ENCODE measurements around the gene GRB2. TPM values are rescaled to one million over a fixed set of nuclear protein-coding genes. Genes with fewer than 3 reads are reported as not detected.
"Not testable (repeated sequence)": the region's sequence is repeated elsewhere in the genome, so short reads cannot be mapped to it uniquely, and the experiment has no call there.

The GRB2 gene
- total RNA-seq, 1 donor from 2014 or later: 181 TPM

DNA sequence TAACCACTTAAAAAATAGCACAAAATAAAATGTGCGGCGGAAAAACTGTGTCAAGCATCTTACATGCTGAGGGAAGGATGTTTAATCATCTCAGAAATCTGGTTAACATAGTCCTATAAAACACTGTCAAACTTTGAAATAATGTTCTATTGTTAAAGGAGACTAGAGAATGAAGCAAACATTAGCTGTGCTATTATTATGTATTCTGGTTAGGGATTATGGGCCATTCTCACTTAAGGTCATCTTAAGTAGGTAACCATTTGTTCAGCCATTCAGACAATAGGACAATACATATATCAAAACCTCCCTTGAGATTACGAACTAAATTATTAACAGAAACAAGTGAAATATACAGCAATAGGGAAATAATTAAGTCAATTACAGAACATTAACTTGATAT is 24.7 kb downstream of the GRB2 start:
- H3K27ac ChIP-seq: no peak overlapping the region
- no peaks in the 10 kb centered on the region for H3K9me3 ChIP-seq
- TF ChIP-seq, protein P1, sequence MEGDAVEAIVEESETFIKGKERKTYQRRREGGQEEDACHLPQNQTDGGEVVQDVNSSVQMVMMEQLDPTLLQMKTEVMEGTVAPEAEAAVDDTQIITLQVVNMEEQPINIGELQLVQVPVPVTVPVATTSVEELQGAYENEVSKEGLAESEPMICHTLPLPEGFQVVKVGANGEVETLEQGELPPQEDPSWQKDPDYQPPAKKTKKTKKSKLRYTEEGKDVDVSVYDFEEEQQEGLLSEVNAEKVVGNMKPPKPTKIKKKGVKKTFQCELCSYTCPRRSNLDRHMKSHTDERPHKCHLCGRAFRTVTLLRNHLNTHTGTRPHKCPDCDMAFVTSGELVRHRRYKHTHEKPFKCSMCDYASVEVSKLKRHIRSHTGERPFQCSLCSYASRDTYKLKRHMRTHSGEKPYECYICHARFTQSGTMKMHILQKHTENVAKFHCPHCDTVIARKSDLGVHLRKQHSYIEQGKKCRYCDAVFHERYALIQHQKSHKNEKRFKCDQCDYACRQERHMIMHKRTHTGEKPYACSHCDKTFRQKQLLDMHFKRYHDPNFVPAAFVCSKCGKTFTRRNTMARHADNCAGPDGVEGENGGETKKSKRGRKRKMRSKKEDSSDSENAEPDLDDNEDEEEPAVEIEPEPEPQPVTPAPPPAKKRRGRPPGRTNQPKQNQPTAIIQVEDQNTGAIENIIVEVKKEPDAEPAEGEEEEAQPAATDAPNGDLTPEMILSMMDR (IDR thresholded peaks at IDR 0.05): no peak
- H3K27me3 ChIP-seq (ENCODE audit: low read depth): no peaks in the 10 kb centered on the region
- peaks cover 3% of the 10 kb centered on the region for H3K36me3 ChIP-seq
- intact Hi-C loops (cut with DNase I): no loop called here
- DNase-seq (no peak), ATAC-seq (no peak)
- peaks cover 47% of the 10 kb centered on the region for H3K4me1 ChIP-seq
- H3K4me3 ChIP-seq: no peak overlapping the region

- Histone ChIP-seq H3K4me3 (no peak overlapping the region), H3K27ac (no peak overlapping the region), H3K27me3 (ENCODE audit: low read depth) (no peaks in the 10 kb centered on the region), H3K36me3 (peaks cover 8% of the 10 kb centered on the region), H3K9me3 (no peaks in the 10 kb centered on the region), H3K4me1 (peaks cover 46% of the 10 kb centered on the region)
- ATAC-seq: no peak
- intact Hi-C loops (cut with DNase I): no loop called here
- DNase-seq: no peak
- TF ChIP-seq, protein P1 (IDR thresholded peaks at IDR 0.05): no peak
Observed at GRCh38 chr17:75380315-75380714, 25.2 kb downstream of the GRB2 start.

DNA sequence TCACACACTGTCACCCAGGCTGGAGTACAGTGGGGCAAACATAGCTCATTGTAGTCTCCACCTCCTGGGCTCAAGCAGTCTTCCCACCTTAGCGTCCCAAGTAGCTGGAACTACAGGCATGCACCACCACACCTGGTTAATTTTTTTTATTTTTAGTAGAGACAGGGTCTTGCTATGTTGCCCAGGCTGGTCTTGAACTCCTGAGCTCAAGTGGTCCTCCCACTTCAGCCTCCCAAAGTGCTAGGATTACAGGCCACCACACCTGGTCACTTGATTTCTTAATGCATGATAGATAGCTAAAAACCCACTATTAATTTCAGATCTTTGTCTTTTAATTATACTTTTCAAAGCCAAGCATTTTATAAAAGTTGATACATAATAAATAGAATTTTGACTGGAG is 26.1 kb downstream of the GRB2 start:
- intact Hi-C loops (cut with DNase I); H3K27ac ChIP-seq; H3K4me3 ChIP-seq; DNase-seq; H3K27me3 ChIP-seq (ENCODE audit: low read depth); ATAC-seq; H3K9me3 ChIP-seq: not testable (repeated sequence)
- Histone ChIP-seq H3K4me1 (peaks cover 37% of the 10 kb centered on the region), H3K36me3 (peaks cover 16% of the 10 kb centered on the region)

DNA sequence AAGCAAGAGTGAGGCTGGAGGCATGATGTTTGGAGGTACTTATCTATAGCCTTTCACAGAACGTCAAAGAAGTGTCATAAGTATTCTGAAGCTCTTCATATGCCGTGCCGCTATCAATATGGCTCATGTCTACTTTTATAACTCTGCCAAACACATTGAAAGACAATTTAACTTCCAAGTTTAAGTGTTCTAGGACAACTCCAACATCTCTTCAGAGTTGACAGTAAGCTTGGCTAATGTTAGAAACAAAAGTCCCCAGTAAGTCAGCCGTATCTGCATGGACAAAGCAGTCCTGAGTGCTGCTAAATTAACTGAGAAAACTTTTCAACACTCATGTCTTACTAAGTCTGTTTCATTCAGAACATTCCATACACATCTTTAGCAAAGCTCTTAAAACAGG is 32.2 kb downstream of the GRB2 start:
- DNase-seq (no peak), ATAC-seq (no peak)
- intact Hi-C loops (cut with DNase I): no loop called here
- no peaks in the 10 kb centered on the region for H3K9me3 ChIP-seq
- TF ChIP-seq, protein P1 (IDR thresholded peaks at IDR 0.05): no peak
- peaks cover 42% of the 10 kb centered on the region for H3K4me1 ChIP-seq
- peaks cover 16% of the 10 kb centered on the region for H3K36me3 ChIP-seq
- no peak overlapping the region for H3K4me3 ChIP-seq
- no peaks in the 10 kb centered on the region for H3K27me3 ChIP-seq (ENCODE audit: low read depth)
- H3K27ac ChIP-seq: no peak overlapping the region

DNA sequence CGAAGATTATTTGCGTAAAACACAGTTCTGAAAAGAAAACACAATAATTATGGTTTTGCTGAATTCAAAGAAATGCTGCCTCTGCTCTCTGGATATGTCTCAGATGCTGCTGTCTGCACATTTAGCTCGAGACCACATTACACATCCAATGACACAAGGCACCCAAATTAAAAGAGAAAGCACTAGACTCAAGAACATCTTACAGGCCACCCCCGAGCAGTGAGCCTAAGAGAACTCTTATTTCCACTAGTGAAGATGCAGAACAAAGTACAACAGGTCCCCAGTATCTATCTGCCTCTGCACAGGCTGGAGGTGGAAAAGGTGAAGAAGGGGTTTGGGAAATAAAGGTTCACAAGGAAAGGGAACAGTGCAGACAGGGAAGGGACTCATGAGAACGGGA is 33.5 kb downstream of the GRB2 start:
- Histone ChIP-seq H3K36me3 (peaks cover 16% of the 10 kb centered on the region), H3K9me3 (no peaks in the 10 kb centered on the region), H3K4me3 (no peak overlapping the region), H3K4me1 (peaks cover 54% of the 10 kb centered on the region), H3K27me3 (ENCODE audit: low read depth) (no peaks in the 10 kb centered on the region), H3K27ac (no peak overlapping the region)
- intact Hi-C loops (cut with DNase I): no loop called here
- TF ChIP-seq, protein P1 (IDR thresholded peaks at IDR 0.05): no peak
- ATAC-seq (no peak), DNase-seq (no peak)

- TF ChIP-seq, protein P1 (IDR thresholded peaks at IDR 0.05): no peak
- H3K36me3 ChIP-seq: peaks cover 16% of the 10 kb centered on the region
- DNase-seq: no peak
- ATAC-seq: peak; percentile 67 to 85
- intact Hi-C loops (cut with DNase I): no loop called here
- H3K27ac ChIP-seq: no peak overlapping the region
- H3K4me3 ChIP-seq: no peak overlapping the region
- H3K4me1 ChIP-seq: peaks cover 60% of the 10 kb centered on the region
- no peaks in the 10 kb centered on the region for H3K9me3 ChIP-seq
- H3K27me3 ChIP-seq (ENCODE audit: low read depth): no peaks in the 10 kb centered on the region
Observed at GRCh38 chr17:75371339-75371738, 34.1 kb downstream of the GRB2 start.
